Measurements from ENCODE around the gene PTGFRN. TPM values are rescaled to one million over a fixed set of nuclear protein-coding genes. Genes with fewer than 3 reads are reported as not detected.

PTGFRN gene
- total and polyA plus RNA-seq, 9 of the 15 experiments (the other 6 are each of a cell fraction or from before 2014, with no cell fraction given), result 17.3 to 33.1 (median 25.7) TPM

DNA sequence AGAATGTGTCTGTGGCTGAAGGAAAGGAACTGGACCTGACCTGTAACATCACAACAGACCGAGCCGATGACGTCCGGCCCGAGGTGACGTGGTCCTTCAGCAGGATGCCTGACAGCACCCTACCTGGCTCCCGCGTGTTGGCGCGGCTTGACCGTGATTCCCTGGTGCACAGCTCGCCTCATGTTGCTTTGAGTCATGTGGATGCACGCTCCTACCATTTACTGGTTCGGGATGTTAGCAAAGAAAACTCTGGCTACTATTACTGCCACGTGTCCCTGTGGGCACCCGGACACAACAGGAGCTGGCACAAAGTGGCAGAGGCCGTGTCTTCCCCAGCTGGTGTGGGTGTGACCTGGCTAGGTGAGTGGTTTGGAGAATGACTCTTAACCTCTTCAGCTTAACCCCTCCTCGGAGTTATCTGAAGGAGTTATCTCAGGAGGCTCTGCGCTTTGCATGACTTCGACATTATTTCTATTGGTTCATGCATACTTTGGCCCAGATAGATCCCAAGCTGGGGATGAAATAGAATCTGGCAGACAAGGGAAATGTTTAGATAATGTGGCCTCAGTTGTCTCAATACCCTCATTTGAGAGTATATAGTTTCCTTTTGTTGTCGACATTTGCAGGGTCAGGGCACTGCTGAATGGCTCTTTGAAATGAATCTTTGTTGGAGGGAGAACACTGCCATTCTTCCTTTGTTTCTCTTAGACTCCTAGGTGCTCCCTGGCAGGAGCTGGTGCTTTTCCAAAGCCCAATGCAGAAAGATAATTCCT, 39.7 kb downstream of the PTGFRN start:
- no peaks in the 10 kb centered on the region for H3K9me1 ChIP-seq (ENCODE audit: control insufficient read depth, insufficient read depth, low read length)
- CTCF ChIA-PET (ENCODE audit: low intra/inter-chr PET ratio), result interaction anchor here (0.7 kb wide), 1 partner anchor 103 kb away, joined by 4 read pairs; no protein-coding TSS in a partner anchor
- ATAC-seq (no peak), FAIRE-seq (no peak), DNase-seq (ENCODE audit: extremely low read depth in 1 of 4, low spot score in 3 of 4) (no peak)
- H3K4me2 ChIP-seq (ENCODE audit: insufficient read depth, low read length), result no peak overlapping the region
- H3K9ac ChIP-seq (ENCODE audit: insufficient read depth in 1 of 2, low read depth in 2 of 2, low read length in 2 of 2), result peak overlapping the region in 1 of 2 experiments; percentile 2; a peak in 1 of 4 replicates
- BruUV-seq (replicated peaks), result no TSS peak
- in situ Hi-C loops (cut with MboI), result no loop called here
- intact Hi-C loops (cut with micrococcal nuclease), result no loop called here
- H3K27me3 ChIP-seq (ENCODE audit: control insufficient read depth in 2 of 2, insufficient read depth in 2 of 2, low read length in 2 of 2), result no peaks in the 10 kb centered on the region
- TF ChIP-seq DACH1 (IDR thresholded peaks at IDR 0.05; ENCODE audit: partially characterized antibody) (no peak), ZNF217 (CRISPR knock-in tag; IDR thresholded peaks at IDR 0.05) (no peak), MCM7 (IDR thresholded peaks at IDR 0.05) (no peak), RBM15 (IDR thresholded peaks at IDR 0.05; ENCODE audit: insufficient read depth, low read length) (no peak), ZNF165 (CRISPR knock-in tag; IDR thresholded peaks at IDR 0.05; ENCODE audit: borderline replicate concordance) (no peak), TEAD1 (CRISPR knock-in tag; IDR thresholded peaks at IDR 0.05) (no peak)
- H3K36me3 ChIP-seq (ENCODE audit: control insufficient read depth, insufficient read depth, low read length), result peaks cover 69% of the 10 kb centered on the region
- H4K20me1 ChIP-seq (replicated peaks; ENCODE audit: control insufficient read depth, insufficient read depth, low read length), result no peaks in the 10 kb centered on the region
- H3K4me1 ChIP-seq (replicated peaks in 1 of 2; ENCODE audit: control insufficient read depth in 2 of 2, insufficient read depth in 2 of 2, low read length in 2 of 2), result peaks cover 0 to 4% of the 10 kb centered on the region in 2 experiments; a peak in 2 of 5 replicates
- H3K4me3 ChIP-seq, result no peak overlapping the region
- no peaks in the 10 kb centered on the region for H3K9me3 ChIP-seq (replicated peaks; ENCODE audit: control insufficient read depth, insufficient read depth, low read depth, low read length)
- no peak overlapping the region for H2AFZ ChIP-seq (ENCODE audit: low read depth, low read length)
- H3K79me2 ChIP-seq (ENCODE audit: control insufficient read depth, insufficient read depth, low read length), result no peaks in the 10 kb centered on the region
- H3K27ac ChIP-seq (ENCODE audit: extremely low read depth, low read depth, low read length), result no peak overlapping the region
- 81% methylated on average over 21 of the region's 21 CpGs for WGBS (ENCODE audit: insufficient coverage, low coverage, missing lambda C conversion rate)
- POLR2A ChIA-PET, result interaction anchor here (0.6 to 1.2 kb wide), 2 partner anchors 11 to 33 kb away, joined by 3 read pairs; no protein-coding TSS in a partner anchor
